ENCODE results near the gene TRIM67. TPM values are rescaled to one million over a fixed set of nuclear protein-coding genes. Genes with fewer than 3 reads are reported as not detected.
A peak's percentile ranks its signal among the peaks of the same experiment; 100 is the strongest.

Gene TRIM67
- total and polyA plus RNA-seq, 2 of the 4 experiments (the other 2 are of a cell fraction), result not detected

DNA sequence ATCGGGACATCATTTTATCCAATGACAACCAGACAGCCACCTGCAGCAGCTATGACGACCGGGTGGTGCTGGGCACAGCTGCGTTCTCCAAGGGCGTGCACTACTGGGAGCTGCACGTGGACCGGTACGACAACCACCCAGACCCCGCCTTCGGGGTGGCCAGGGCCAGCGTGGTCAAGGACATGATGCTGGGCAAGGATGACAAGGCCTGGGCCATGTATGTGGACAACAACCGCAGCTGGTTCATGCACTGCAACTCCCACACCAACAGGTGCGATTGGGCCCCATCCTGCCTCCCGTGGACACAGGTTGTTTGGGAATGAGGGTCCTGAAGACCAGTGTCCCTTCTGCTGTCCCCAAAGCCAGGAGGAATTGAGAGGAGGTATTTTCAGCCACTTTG, 47.1 kb downstream of the TRIM67 start:
- Histone ChIP-seq H3K18ac (ENCODE audit: low read depth, low read length) (no peak overlapping the region), H3K9me1 (ENCODE audit: insufficient read depth, low read length) (no peaks in the 10 kb centered on the region), H3K4me2 (ENCODE audit: low read depth, low read length) (no peak overlapping the region), H3K9me3 (ENCODE audit: control insufficient read depth, insufficient read depth, low read length) (no peaks in the 10 kb centered on the region), H3K56ac (ENCODE audit: extremely low read depth, insufficient read depth, low read length) (no peak overlapping the region), H2AK5ac (ENCODE audit: low read depth, low read length) (no peak overlapping the region), H2BK15ac (ENCODE audit: low read depth, low read length) (no peak overlapping the region), H2BK120ac (ENCODE audit: low read depth, low read length) (no peak overlapping the region), H3K36me3 (ENCODE audit: control insufficient read depth, insufficient read depth, low read length) (no peaks in the 10 kb centered on the region), H3K4me3 (ENCODE audit: insufficient read depth, low read depth, low read length) (no peak overlapping the region), H3K4me1 (ENCODE audit: control insufficient read depth, insufficient read depth, low read length) (no peaks in the 10 kb centered on the region), H2AK9ac (replicated peaks; ENCODE audit: low read depth, low read length, poor library complexity) (peak overlapping the region; percentile 26), H2BK5ac (ENCODE audit: low read depth, low read length, poor library complexity, severe bottlenecking) (no peak overlapping the region), H4K5ac (ENCODE audit: low read depth, low read length) (no peak overlapping the region), H3K27ac (ENCODE audit: insufficient read depth, low read length) (no peak overlapping the region), H4K8ac (ENCODE audit: low read depth in 2 of 2, low read length in 2 of 2) (no peak overlapping the region), H3K4ac (ENCODE audit: low read depth, low read length) (no peak overlapping the region), H4K91ac (ENCODE audit: insufficient read depth, low read depth, low read length) (no peak overlapping the region), H2BK20ac (ENCODE audit: low read depth, low read length) (no peak overlapping the region), H3K27me3 (ENCODE audit: control insufficient read depth, insufficient read depth, low read length) (peaks cover 17% of the 10 kb centered on the region), H3K23ac (ENCODE audit: low read depth, low read length) (no peak overlapping the region), H3K79me1 (ENCODE audit: low read depth in 1 of 2, low read length in 2 of 2) (no peaks in the 10 kb centered on the region), H2AFZ (replicated peaks; ENCODE audit: low read length, poor library complexity) (no peak overlapping the region), H3K9ac (ENCODE audit: low read depth, low read length) (no peak overlapping the region), H4K20me1 (ENCODE audit: insufficient read depth, low read length) (no peaks in the 10 kb centered on the region), H3K14ac (replicated peaks; ENCODE audit: low read depth, low read length) (no peak overlapping the region)
- no peak for TF ChIP-seq MXI1 (IDR thresholded peaks at IDR 0.05; ENCODE audit: borderline replicate concordance, low read depth, low read length)
- no peak for TF ChIP-seq MAZ (IDR thresholded peaks at IDR 0.05; ENCODE audit: borderline replicate concordance, low read depth, low read length)
- no peak for TF ChIP-seq BHLHE40 (IDR thresholded peaks at IDR 0.05; ENCODE audit: low read depth, low read length)
- no peak for TF ChIP-seq POLR2A (IDR thresholded peaks at IDR 0.05; ENCODE audit: low read depth, low read length)
- no peak for TF ChIP-seq NFE2L2 (IDR thresholded peaks at IDR 0.05; ENCODE audit: low read depth, low read length)
- TF ChIP-seq, protein P1, sequence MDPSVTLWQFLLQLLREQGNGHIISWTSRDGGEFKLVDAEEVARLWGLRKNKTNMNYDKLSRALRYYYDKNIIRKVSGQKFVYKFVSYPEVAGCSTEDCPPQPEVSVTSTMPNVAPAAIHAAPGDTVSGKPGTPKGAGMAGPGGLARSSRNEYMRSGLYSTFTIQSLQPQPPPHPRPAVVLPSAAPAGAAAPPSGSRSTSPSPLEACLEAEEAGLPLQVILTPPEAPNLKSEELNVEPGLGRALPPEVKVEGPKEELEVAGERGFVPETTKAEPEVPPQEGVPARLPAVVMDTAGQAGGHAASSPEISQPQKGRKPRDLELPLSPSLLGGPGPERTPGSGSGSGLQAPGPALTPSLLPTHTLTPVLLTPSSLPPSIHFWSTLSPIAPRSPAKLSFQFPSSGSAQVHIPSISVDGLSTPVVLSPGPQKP (IDR thresholded peaks at IDR 0.05; ENCODE audit: borderline replicate concordance, low read depth, low read length), result no peak
- no peak for TF ChIP-seq RAD21 (IDR thresholded peaks at IDR 0.05; ENCODE audit: low read length)
- TF ChIP-seq, protein P2, sequence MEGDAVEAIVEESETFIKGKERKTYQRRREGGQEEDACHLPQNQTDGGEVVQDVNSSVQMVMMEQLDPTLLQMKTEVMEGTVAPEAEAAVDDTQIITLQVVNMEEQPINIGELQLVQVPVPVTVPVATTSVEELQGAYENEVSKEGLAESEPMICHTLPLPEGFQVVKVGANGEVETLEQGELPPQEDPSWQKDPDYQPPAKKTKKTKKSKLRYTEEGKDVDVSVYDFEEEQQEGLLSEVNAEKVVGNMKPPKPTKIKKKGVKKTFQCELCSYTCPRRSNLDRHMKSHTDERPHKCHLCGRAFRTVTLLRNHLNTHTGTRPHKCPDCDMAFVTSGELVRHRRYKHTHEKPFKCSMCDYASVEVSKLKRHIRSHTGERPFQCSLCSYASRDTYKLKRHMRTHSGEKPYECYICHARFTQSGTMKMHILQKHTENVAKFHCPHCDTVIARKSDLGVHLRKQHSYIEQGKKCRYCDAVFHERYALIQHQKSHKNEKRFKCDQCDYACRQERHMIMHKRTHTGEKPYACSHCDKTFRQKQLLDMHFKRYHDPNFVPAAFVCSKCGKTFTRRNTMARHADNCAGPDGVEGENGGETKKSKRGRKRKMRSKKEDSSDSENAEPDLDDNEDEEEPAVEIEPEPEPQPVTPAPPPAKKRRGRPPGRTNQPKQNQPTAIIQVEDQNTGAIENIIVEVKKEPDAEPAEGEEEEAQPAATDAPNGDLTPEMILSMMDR (conservative IDR thresholded peaks at IDR 0.05; ENCODE audit: low read depth, low read length), result no peak
- no peak for TF ChIP-seq RFX5 (IDR thresholded peaks at IDR 0.05; ENCODE audit: low read depth, low read length)
- TF ChIP-seq CHD1 (IDR thresholded peaks at IDR 0.05; ENCODE audit: low read depth, low read length), result no peak
- TF ChIP-seq RCOR1 (IDR thresholded peaks at IDR 0.05; ENCODE audit: insufficient replicate concordance, low read length), result no peak
- TF ChIP-seq MAFK (IDR thresholded peaks at IDR 0.05; ENCODE audit: low read depth, low read length), result no peak
- TF ChIP-seq FOS (IDR thresholded peaks at IDR 0.05; ENCODE audit: low read depth, low read length), result no peak
- TF ChIP-seq SMC3 (IDR thresholded peaks at IDR 0.05; ENCODE audit: low read depth, low read length), result no peak
- intact Hi-C loops (cut with micrococcal nuclease), result no loop called here
- in situ Hi-C loops (cut with MboI; ENCODE audit: low sequenced_read_pairs), result no loop called here
- dilution Hi-C loops (cut with HindIII; ENCODE audit: low sequenced_read_pairs, unreplicated experiment), result no loop called here
- POLR2A ChIA-PET (ENCODE audit: unreplicated experiment), result no interaction called here
- ATAC-seq (ENCODE audit: low read depth) (no peak), DNase-seq (no peak)
- CTCF ChIA-PET, result no interaction called here
- WGBS, 2 experiments (ENCODE audit: extremely low coverage in 2 of 2, insufficient read length in 1 of 2), result 100% methylated on average over 3 of the region's 14 CpGs; no CpG with 5 or more reads in 1 of the 2 experiments
- BruUV-seq (replicated peaks), result no TSS peak

Data from IMR-90 (cell line).